Measurements from ENCODE around the gene DIDO1. TPM values are rescaled to one million over a fixed set of nuclear protein-coding genes. Genes with fewer than 3 reads are reported as not detected.

The DIDO1 gene
- total and polyA plus RNA-seq, 5 experiments from 2014 or later: 26.8 to 132 (median 45.8) TPM

GRCh38 chr20:62910777-62911497 lies 15.4 kb downstream of the DIDO1 start:
- POLR2A ChIA-PET: interaction anchor here (1.2 to 8.7 kb wide), 4 partner anchors 7 to 15 kb away, joined by 3 to 71 read pairs (median 5); partner anchors contain the start of gene DIDO1
- ATAC-seq (no peak), DNase-seq (no peak)
- H3K36me3 Mint-ChIP-seq: peaks cover 0 to 79% (median 25%) of the 10 kb centered on the region in 3 donors
- no peak overlapping the region for H3K4me3 Mint-ChIP-seq
- peak overlapping the region in 2 of 10 donors; percentile 25 to 46 for H3K27ac Mint-ChIP-seq
- H3K9me3 Mint-ChIP-seq: no peaks in the 10 kb centered on the region
- H3K4me1 Mint-ChIP-seq: peaks cover 23 to 79% (median 62%) of the 10 kb centered on the region in 4 donors
- H3K27me3 Mint-ChIP-seq: no peaks in the 10 kb centered on the region

- POLR2A ChIA-PET: interaction anchor here (1.2 kb wide), 1 partner anchor 8 kb away, joined by 3 read pairs; no protein-coding TSS in a partner anchor
Measured at GRCh38 chr20:62910217-62910766, 16.0 kb downstream of the DIDO1 start.

GRCh38 chr20:62908971-62909791 lies 17.1 kb downstream of the DIDO1 start:
- peak overlapping the region in 1 of 10 donors; percentile 18 for H3K4me3 Mint-ChIP-seq
- ATAC-seq (no peak), DNase-seq (no peak)
- H3K36me3 Mint-ChIP-seq: peaks cover 0 to 96% (median 37%) of the 10 kb centered on the region in 3 donors
- H3K4me1 Mint-ChIP-seq: peaks cover 18 to 71% (median 46%) of the 10 kb centered on the region in 4 donors
- POLR2A ChIA-PET: interaction anchor here (1.1 to 2.1 kb wide), 4 partner anchors 9 to 45 kb away, joined by 3 to 5 read pairs (median 3); partner anchors contain the start of gene GID8
- H3K9me3 Mint-ChIP-seq: no peaks in the 10 kb centered on the region
- H3K27me3 Mint-ChIP-seq: no peaks in the 10 kb centered on the region
- H3K27ac Mint-ChIP-seq: peak overlapping the region in 6 of 10 donors; percentile 15 to 79 (median 42)

More at GRCh38 chr20:62910217-62910766, 16.0 kb downstream of the DIDO1 start:
- no peak overlapping the region for H3K4me3 Mint-ChIP-seq
- no peaks in the 10 kb centered on the region for H3K9me3 Mint-ChIP-seq
- DNase-seq: no peak
- peaks cover 0 to 85% (median 29%) of the 10 kb centered on the region in 3 donors for H3K36me3 Mint-ChIP-seq
- no peaks in the 10 kb centered on the region for H3K27me3 Mint-ChIP-seq
- ATAC-seq: no peak
- H3K4me1 Mint-ChIP-seq: peaks cover 23 to 76% (median 56%) of the 10 kb centered on the region in 4 donors
- peak overlapping the region in 5 of 10 donors; percentile 18 to 49 (median 31) for H3K27ac Mint-ChIP-seq

DNA sequence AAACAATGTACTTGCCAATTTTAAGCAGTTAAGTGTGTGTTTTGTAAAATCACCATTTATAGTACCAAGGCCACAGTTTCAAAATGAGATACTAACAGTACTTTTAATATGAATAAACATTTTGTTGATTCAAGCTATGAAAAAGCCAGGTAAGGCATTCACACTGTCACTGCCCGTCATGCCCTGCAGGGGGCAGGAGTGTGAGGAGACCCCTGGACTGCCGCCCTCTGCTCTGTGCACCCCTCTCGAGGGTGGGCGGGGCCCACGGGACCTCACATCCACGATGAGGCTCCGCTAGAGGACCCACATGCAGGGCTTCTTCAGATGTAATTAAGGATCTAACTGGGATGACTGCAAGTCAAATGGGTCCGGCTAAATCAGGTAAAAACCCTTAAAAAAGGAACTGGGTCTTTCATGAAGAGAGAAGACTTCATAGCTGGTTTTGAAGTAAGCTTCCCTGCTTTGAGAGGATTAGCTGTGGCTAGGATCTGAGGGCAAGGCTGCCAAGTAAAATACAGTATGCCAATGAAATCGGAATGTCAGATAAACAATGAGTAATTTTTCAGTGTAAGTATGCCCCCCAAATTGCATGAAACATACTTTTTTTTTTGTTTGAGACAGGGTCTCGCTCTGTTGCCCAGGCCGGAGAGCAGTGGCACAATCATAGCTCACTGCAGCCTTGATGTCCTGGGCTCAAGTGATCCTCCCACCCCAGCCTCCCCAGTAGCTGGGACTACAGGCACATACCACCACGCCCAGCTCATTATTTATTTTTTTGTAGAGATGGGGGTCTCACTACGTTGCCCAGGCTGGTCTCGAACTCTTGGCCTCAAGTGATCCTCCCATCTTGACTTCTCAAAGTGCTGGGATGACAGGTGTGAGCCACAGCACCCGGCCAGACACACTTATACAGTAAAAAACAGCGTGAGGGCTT lies 18.7 kb downstream of the DIDO1 start:
- no peaks in the 10 kb centered on the region for H3K27me3 Mint-ChIP-seq
- H3K9me3 Mint-ChIP-seq: no peaks in the 10 kb centered on the region
- peak overlapping the region in 1 of 10 donors; percentile 34 for H3K4me3 Mint-ChIP-seq
- H3K27ac Mint-ChIP-seq: peak overlapping the region in 8 of 10 donors; percentile 16 to 84 (median 62)
- POLR2A ChIA-PET: interaction anchor here (0.7 to 2.1 kb wide), 6 partner anchors 9 to 47 kb away, joined by 3 to 5 read pairs (median 4); partner anchors contain the start of genes GID8 and SLC17A9
- peak; percentile 84 to 88 for ATAC-seq
- DNase-seq: peak in 9 of 10 donors; percentile 31 to 55 (median 50)
- peaks cover 0 to 97% (median 40%) of the 10 kb centered on the region in 3 donors for H3K36me3 Mint-ChIP-seq
- peaks cover 12 to 59% (median 32%) of the 10 kb centered on the region in 4 donors for H3K4me1 Mint-ChIP-seq

DNA sequence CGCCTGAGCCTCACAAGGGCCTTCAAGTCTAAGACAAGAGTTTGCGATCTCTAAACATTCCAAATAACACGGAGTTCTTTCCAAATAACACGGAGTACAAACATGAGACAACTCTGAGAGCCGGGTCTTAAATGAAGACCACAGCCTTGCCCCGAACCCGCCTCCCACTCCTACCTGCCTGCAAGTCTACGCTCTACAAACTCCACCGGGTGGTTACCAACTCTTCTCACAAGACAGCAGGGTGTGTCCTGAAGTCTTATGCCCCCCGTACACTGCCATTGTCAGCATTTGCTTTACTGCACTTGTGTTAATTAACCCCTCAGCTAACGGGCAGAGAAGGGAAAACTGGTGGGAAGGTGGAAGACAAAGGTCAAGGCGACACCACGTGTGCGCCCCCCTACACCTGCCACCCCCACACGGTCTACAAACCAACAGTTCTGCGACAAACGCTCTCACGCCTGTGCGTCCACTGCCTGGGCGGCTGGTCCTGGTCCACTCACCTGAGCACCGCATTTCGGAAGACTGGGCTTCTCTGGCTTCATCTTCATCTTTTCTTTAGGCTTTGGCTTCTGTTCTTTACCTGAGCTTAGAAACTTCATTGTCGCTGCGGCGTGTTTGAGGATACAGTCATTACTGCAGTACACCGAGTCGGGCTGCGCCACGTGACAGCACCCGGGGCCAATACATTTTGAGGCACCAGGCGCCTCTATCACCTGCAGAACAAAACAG lies 19.5 kb downstream of the DIDO1 start:
- POLR2A ChIA-PET: interaction anchor here (0.7 to 1.5 kb wide), 3 partner anchors 10 to 46 kb away, joined by 3 to 5 read pairs (median 5); partner anchors contain the start of genes GID8 and SLC17A9
- DNase-seq (no peak), ATAC-seq (no peak)
- peak overlapping the region in 1 of 10 donors; percentile 6 for H3K4me3 Mint-ChIP-seq
- peaks cover 0 to 99% (median 38%) of the 10 kb centered on the region in 3 donors for H3K36me3 Mint-ChIP-seq
- no peaks in the 10 kb centered on the region for H3K27me3 Mint-ChIP-seq
- H3K4me1 Mint-ChIP-seq: peaks cover 12 to 55% (median 30%) of the 10 kb centered on the region in 4 donors
- H3K27ac Mint-ChIP-seq: peak overlapping the region in 5 of 10 donors; percentile 22 to 84 (median 72)
- H3K9me3 Mint-ChIP-seq: no peaks in the 10 kb centered on the region

DNA sequence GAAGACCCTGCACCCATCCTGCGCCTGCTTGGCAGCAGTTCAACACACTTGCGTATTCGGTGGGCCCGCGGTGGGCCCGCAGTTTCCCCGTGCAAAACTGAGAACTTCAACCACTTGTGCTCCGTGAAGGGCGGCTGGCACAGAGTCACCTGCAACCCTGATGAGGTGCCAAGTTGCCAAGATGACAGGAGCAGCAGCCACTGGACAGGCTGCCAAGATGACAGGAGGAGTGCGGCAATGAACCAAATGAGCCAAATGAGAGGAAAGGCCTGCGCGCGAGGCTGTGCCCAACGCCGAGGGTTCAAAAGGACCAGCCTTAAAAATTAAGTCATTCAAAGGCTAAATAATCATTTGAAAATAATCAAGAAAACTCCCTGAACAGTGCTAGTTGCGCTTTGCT lies 20.1 kb downstream of the DIDO1 start:
- no peak overlapping the region for H3K4me3 Mint-ChIP-seq
- H3K4me1 Mint-ChIP-seq: peaks cover 12 to 50% (median 28%) of the 10 kb centered on the region in 4 donors
- no peaks in the 10 kb centered on the region for H3K9me3 Mint-ChIP-seq
- no peak for ATAC-seq
- no peak for DNase-seq
- H3K27me3 Mint-ChIP-seq: no peaks in the 10 kb centered on the region
- peak overlapping the region in 3 of 10 donors; percentile 29 to 72 (median 34) for H3K27ac Mint-ChIP-seq
- POLR2A ChIA-PET: no interaction called here
- H3K36me3 Mint-ChIP-seq: peaks cover 0 to 97% (median 34%) of the 10 kb centered on the region in 3 donors

GRCh38 chr20:62905536-62906117 lies 20.7 kb downstream of the DIDO1 start:
- Mint-ChIP-seq H3K9me3 (no peaks in the 10 kb centered on the region), H3K4me3 (no peak overlapping the region)

DNA sequence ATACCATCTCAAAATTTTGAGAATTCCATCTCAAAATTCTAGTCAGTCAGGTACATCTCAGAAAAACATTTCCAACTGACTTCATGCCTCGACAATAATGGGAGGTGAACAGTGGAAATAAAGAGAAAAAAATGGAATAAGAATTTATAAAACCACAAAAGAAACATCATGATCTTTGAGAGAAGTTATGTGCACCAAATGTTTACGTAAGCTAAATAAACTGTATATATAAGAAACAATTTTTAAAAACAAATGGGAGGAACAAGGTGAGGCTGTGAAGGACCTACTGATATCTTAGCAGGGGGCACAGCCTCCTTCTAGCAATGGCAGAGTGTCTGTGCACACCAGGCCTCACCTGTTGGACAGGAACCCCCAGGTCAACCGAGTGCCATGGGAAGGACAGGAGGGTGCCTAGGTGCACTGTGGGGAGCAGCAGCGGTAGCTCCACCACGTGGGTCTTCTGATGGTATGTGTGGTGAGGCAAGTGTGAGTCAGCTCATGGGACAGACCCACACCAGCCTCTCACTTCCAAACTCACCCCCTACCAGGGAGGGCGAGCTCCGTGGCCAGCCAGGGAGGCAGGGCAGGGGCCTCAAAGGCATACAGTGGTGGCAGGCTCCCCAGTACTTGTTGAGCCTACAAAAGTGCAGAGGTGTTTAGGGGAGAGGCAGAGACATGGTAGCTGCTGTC lies 23.2 kb downstream of the DIDO1 start:
- Mint-ChIP-seq H3K9me3 (no peaks in the 10 kb centered on the region), H3K27ac (peak overlapping the region in 2 of 10 donors; percentile 39 to 44), H3K27me3 (no peaks in the 10 kb centered on the region), H3K4me3 (no peak overlapping the region), H3K36me3 (peaks cover 0 to 67% (median 29%) of the 10 kb centered on the region in 3 donors), H3K4me1 (peaks cover 18 to 53% (median 37%) of the 10 kb centered on the region in 4 donors)
- ATAC-seq (no peak), DNase-seq (no peak)
- POLR2A ChIA-PET: interaction anchor here (0.6 to 1.3 kb wide), 6 partner anchors 13 to 108 kb away, joined by 3 to 6 read pairs (median 4); partner anchors contain the start of gene DIDO1

More at GRCh38 chr20:62905536-62906117, 20.7 kb downstream of the DIDO1 start:
- H3K4me1 Mint-ChIP-seq: peaks cover 10 to 52% (median 28%) of the 10 kb centered on the region in 4 donors
- H3K36me3 Mint-ChIP-seq: peaks cover 0 to 92% (median 34%) of the 10 kb centered on the region in 3 donors
- no peak for ATAC-seq
- DNase-seq: no peak
- POLR2A ChIA-PET: no interaction called here
- H3K27ac Mint-ChIP-seq: peak overlapping the region in 4 of 10 donors; percentile 3 to 51 (median 36)
- no peaks in the 10 kb centered on the region for H3K27me3 Mint-ChIP-seq

DNA sequence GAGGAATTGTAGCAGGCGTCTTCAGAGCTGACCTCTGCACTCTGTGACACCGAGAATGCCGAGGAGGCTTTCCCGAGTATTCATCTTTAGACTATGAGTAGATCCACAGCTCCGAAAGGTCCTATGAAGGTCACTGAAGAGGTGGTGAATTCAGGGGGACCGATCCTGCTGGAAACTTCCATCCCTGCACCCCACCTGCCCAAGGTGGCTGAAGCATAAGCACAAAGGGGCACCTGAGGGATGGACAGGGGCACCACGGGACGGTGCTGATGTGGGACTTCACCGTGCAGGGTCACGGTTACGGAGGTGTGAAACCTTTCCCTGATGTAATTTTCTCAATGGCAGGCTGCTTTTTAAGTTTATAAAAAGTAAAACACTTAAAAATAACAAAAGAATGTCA lies 24.4 kb downstream of the DIDO1 start:
- ATAC-seq (no peak), DNase-seq (no peak)
- Mint-ChIP-seq H3K4me1 (peaks cover 18 to 50% (median 34%) of the 10 kb centered on the region in 4 donors), H3K4me3 (no peak overlapping the region), H3K27me3 (no peaks in the 10 kb centered on the region), H3K9me3 (no peaks in the 10 kb centered on the region), H3K36me3 (peaks cover 0 to 55% (median 24%) of the 10 kb centered on the region in 3 donors), H3K27ac (peak overlapping the region in 4 of 10 donors; percentile 19 to 73 (median 42))
- POLR2A ChIA-PET: interaction anchor here (0.7 to 3.7 kb wide), 7 partner anchors 16 to 877 kb away, joined by 3 to 21 read pairs (median 12); partner anchors contain the start of genes GID8 and TCFL5

Measured in naive thymus-derived CD8-positive, alpha-beta T cell (primary cell).